CD4-positive, alpha-beta T cell (primary cell): ENCODE data around the gene LPXN. TPM values are rescaled to one million over a fixed set of nuclear protein-coding genes. Genes with fewer than 3 reads are reported as not detected.

ENCODE experiments used
- ATAC-seq: fragments of 200-7000 bp; cut with Tn5 transposase; one replicate; pipeline ENCODE4 v1.10.0; 2022; ENCODE audit warnings: mild to moderate bottlenecking; ENCODE audit not compliant: poor library complexity
- CTCF ChIA-PET: fragments of 350-600 bp; sonication (Branson Sonifier 250); formaldehyde crosslinking; loops from one replicate; lab custom pipeline; 2021; ENCODE audit warnings: antibody characterized with exemption, inconsistent platforms; lab: Charles Lee
- POLR2A ChIA-PET: fragments of 350-600 bp; sonication (Branson Sonifier 250); formaldehyde crosslinking; loops from one replicate; lab custom pipeline; 2021; ENCODE audit warnings: antibody characterized with exemption, inconsistent platforms; lab: Charles Lee
- DNase-seq, 14 experiments: peaks; one replicate each; pipeline ENCODE4 v3.0.0-alpha.2; 2013 to 2020; ENCODE audit warnings: mixed read lengths in 2 of 14
- H3K27ac ChIP-seq, 2 donors: one replicate each; pipeline versions ENCODE4 v1.5.1 to v1.7.0; 2013; ENCODE audit warnings: low read length in 2 of 2, low read depth in 1 of 2, mild to moderate bottlenecking in 1 of 2
- H3K27me3 ChIP-seq, 2 experiments: 1 replicate in 1 of 2; 2 replicates in 1 of 2; pipeline versions ENCODE4 v1.6.1 to v1.7.0; 2013; ENCODE audit warnings: low read length in 2 of 2, control low read depth in 1 of 2, mild to moderate bottlenecking in 1 of 2, moderate library complexity in 1 of 2; ENCODE audit not compliant: insufficient read depth in 2 of 2, control insufficient read depth in 1 of 2
- H3K36me3 ChIP-seq: one replicate; pipeline ENCODE4 v1.6.1; 2013; ENCODE audit warnings: low read length, control low read depth; ENCODE audit not compliant: insufficient read depth
- H3K4me1 ChIP-seq: one replicate; pipeline ENCODE4 v1.6.1; 2013; ENCODE audit warnings: low read length, control low read depth; ENCODE audit not compliant: insufficient read depth
- H3K4me3 ChIP-seq: one replicate; pipeline ENCODE4 v1.5.1; 2013; ENCODE audit warnings: mild to moderate bottlenecking, low read length, moderate library complexity
- H3K9me3 ChIP-seq, 2 experiments: 1 replicate in 1 of 2; 2 replicates in 1 of 2; pipeline versions ENCODE4 v1.6.1 to v1.7.0; 2013; ENCODE audit warnings: low read length in 2 of 2, mild to moderate bottlenecking in 2 of 2, control low read depth in 1 of 2, moderate library complexity in 1 of 2; ENCODE audit not compliant: control insufficient read depth in 1 of 2, insufficient read depth in 1 of 2
- H3K27ac Mint-ChIP-seq: one replicate; pipeline ENCODE4 v1.8.0; 2020; ENCODE audit warnings: mixed read lengths
- H3K27me3 Mint-ChIP-seq: one replicate; pipeline ENCODE4 v1.8.0; 2021; ENCODE audit warnings: mixed read lengths
- H3K36me3 Mint-ChIP-seq: one replicate; pipeline ENCODE4 v1.8.0; 2021; ENCODE audit warnings: low read depth, mixed read lengths
- H3K4me1 Mint-ChIP-seq: one replicate; pipeline ENCODE4 v1.8.0; 2021; ENCODE audit warnings: low read depth, mixed read lengths
- H3K4me3 Mint-ChIP-seq: one replicate; pipeline ENCODE4 v1.8.0; 2020; ENCODE audit warnings: mild to moderate bottlenecking, mixed read lengths
- H3K9me3 Mint-ChIP-seq: one replicate; pipeline ENCODE4 v1.8.0; 2020; ENCODE audit warnings: mixed read lengths
- CTCF ChIP-seq: fragments of 200-600 bp; IDR thresholded peaks from one replicate; pipeline ENCODE4 v1.8.0; 2022; ENCODE audit warnings: antibody characterized with exemption, mild to moderate bottlenecking
- intact Hi-C, 2 experiments: fragments of 100-400 bp; cut with DNase I in 1 of 2; cut with micrococcal nuclease in 1 of 2; formaldehyde crosslinking; loops; one replicate each; pipeline versions ENCODE4 v1.15.1 to v1.9.0; 2023 to 2025; cut with DNase I, micrococcal nuclease
- total RNA-seq, 174 experiments: library from RNA in 2 of 174; stranded (reverse) in 2 of 174; gene quantifications; one replicate each; pipeline ENCODE4 v1.2.3 and lab custom pipeline; 2021 to 2026

Gene LPXN
- total RNA-seq, 2 experiments from 2014 or later: 35.5 to 36.3 TPM

GRCh38 chr11:58578635-58579191, 3.1 kb upstream of the LPXN start, which contains the start of gene ZFP91:
Gene ZFP91 (plus strand): TSS chr11:58579063. CDS start chr11:58579282, 219 bp downstream.
- peaks cover 78% of the 10 kb centered on the region for H3K4me1 Mint-ChIP-seq
- Histone ChIP-seq H3K27ac (peak within 1 kb of the TSS; percentile 100), H3K4me1 (peaks cover 25% of the 10 kb centered on the region), H3K9me3 (no peaks in the 10 kb centered on the region), H3K36me3 (no peaks in the 10 kb centered on the region), H3K27me3 (no peaks in the 10 kb centered on the region), H3K4me3 (peak within 1 kb of the TSS; percentile 87)
- ChIA-PET CTCF (interaction anchor here (0.7 to 5.8 kb wide), 3 partner anchors 11 to 55 kb away, joined by 3 to 53 read pairs (median 5); no protein-coding TSS in a partner anchor), POLR2A (interaction anchor here (0.6 to 6.5 kb wide), 15 partner anchors 12 to 1253 kb away, joined by 3 to 108 read pairs (median 7); partner anchors contain the start of genes OSBP, SELENOH and ZDHHC5)
- peak within 1 kb of the TSS; percentile 99 for H3K4me3 Mint-ChIP-seq
- intact Hi-C loops: loop anchor here (1.0 to 10.0 kb wide), 15 partner anchors 10 to 1254 kb away; partner anchors contain the start of genes FAM111A (in 2 of the 2), CNTF (in 1 of the 2), MED19 (in 1 of the 2) and OSBP (in 1 of the 2)
- H3K36me3 Mint-ChIP-seq: peaks cover 47% of the 10 kb centered on the region
- TF ChIP-seq CTCF: no peak
- ATAC-seq (peak; percentile 54), DNase-seq (peak; percentile 93 to 99 (median 96))
- no peaks in the 10 kb centered on the region for H3K9me3 Mint-ChIP-seq
- peak within 1 kb of the TSS; percentile 99 for H3K27ac Mint-ChIP-seq
- no peaks in the 10 kb centered on the region for H3K27me3 Mint-ChIP-seq

- peaks cover 78% of the 10 kb centered on the region for H3K4me1 Mint-ChIP-seq
- H3K27ac Mint-ChIP-seq: peak overlapping the region; percentile 99
- POLR2A ChIA-PET: interaction anchor here (0.6 to 6.5 kb wide), 21 partner anchors 12 to 1252 kb away, joined by 3 to 108 read pairs (median 6); partner anchors contain the start of genes OSBP, SELENOH, SSRP1 and ZDHHC5
- Histone ChIP-seq H3K27ac (peak overlapping the region; percentile 100), H3K27me3 (no peaks in the 10 kb centered on the region), H3K4me1 (peaks cover 26% of the 10 kb centered on the region), H3K36me3 (no peaks in the 10 kb centered on the region), H3K4me3 (peak overlapping the region; percentile 87), H3K9me3 (no peaks in the 10 kb centered on the region)
- H3K9me3 Mint-ChIP-seq: no peaks in the 10 kb centered on the region
- H3K27me3 Mint-ChIP-seq: no peaks in the 10 kb centered on the region
- peak overlapping the region; percentile 97 for H3K4me3 Mint-ChIP-seq
- intact Hi-C loops: loop anchor here (1.0 to 10.0 kb wide), 14 partner anchors 15 to 1253 kb away; partner anchors contain the start of genes FAM111A (in 2 of the 2), CNTF (in 1 of the 2), MED19 (in 1 of the 2) and OSBP (in 1 of the 2)
- DNase-seq (peak; percentile 87 to 98 (median 92)), ATAC-seq (peak; percentile 48)
- TF ChIP-seq CTCF: no peak
- peaks cover 51% of the 10 kb centered on the region for H3K36me3 Mint-ChIP-seq
- CTCF ChIA-PET: interaction anchor here (1.5 to 5.8 kb wide), 4 partner anchors 11 to 55 kb away, joined by 5 to 53 read pairs (median 6); no protein-coding TSS in a partner anchor
Observed at GRCh38 chr11:58578136-58578634, 2.5 kb upstream of the LPXN start.

GRCh38 chr11:58577555-58578135, 2.0 kb upstream of the LPXN start:
- no peaks in the 10 kb centered on the region for H3K27me3 Mint-ChIP-seq
- DNase-seq (peak; percentile 54 to 95 (median 68)), ATAC-seq (peak; percentile 16)
- H3K36me3 Mint-ChIP-seq: peaks cover 52% of the 10 kb centered on the region
- CTCF ChIA-PET: interaction anchor here (0.7 to 5.8 kb wide), 7 partner anchors 10 to 54 kb away, joined by 3 to 53 read pairs (median 5); no protein-coding TSS in a partner anchor
- Histone ChIP-seq H3K27me3 (no peaks in the 10 kb centered on the region), H3K4me1 (peaks cover 30% of the 10 kb centered on the region), H3K9me3 (no peaks in the 10 kb centered on the region), H3K36me3 (no peaks in the 10 kb centered on the region), H3K4me3 (peak overlapping the region; percentile 87), H3K27ac (peak overlapping the region; percentile 100)
- peak overlapping the region; percentile 97 for H3K4me3 Mint-ChIP-seq
- H3K4me1 Mint-ChIP-seq: peaks cover 75% of the 10 kb centered on the region
- intact Hi-C loops: loop anchor here (1.0 to 10.0 kb wide), 14 partner anchors 15 to 1253 kb away; partner anchors contain the start of genes FAM111A (in 2 of the 2), CNTF (in 1 of the 2), MED19 (in 1 of the 2) and OSBP (in 1 of the 2)
- POLR2A ChIA-PET: interaction anchor here (0.7 to 6.5 kb wide), 24 partner anchors 11 to 1252 kb away, joined by 3 to 108 read pairs (median 6); partner anchors contain the start of genes OSBP, SELENOH, SSRP1 and ZDHHC5
- no peaks in the 10 kb centered on the region for H3K9me3 Mint-ChIP-seq
- no peak for TF ChIP-seq CTCF
- peak overlapping the region; percentile 99 for H3K27ac Mint-ChIP-seq
